GM23338 (cell line): ENCODE measurements around the gene PCSK6. TPM values are rescaled to one million over a fixed set of nuclear protein-coding genes. Genes with fewer than 3 reads are reported as not detected.

ENCODE experiments used
- ATAC-seq: fragments of 200-7000 bp; cut with Tn5 transposase; 3 replicates; pipeline ENCODE4 v1.9.1; 2020
- DNase-seq: peaks from one replicate; pipeline ENCODE4 v3.0.0-alpha.2; 2015; ENCODE audit warnings: low spot score
- H2AFZ ChIP-seq: fragments of 200-600 bp; sonication (generic); 2 replicates; pipeline ENCODE4 v1.8.0; 2016; ENCODE audit warnings: antibody characterized with exemption, mild to moderate bottlenecking, moderate library complexity
- H3F3A ChIP-seq: fragments of 200-600 bp; sonication (generic); replicated peaks from 2 replicates; pipeline ENCODE4 v1.8.0; 2017; ENCODE audit warnings: antibody characterized with exemption, mixed run types, low read depth
- H3K27ac ChIP-seq: fragments of 200-600 bp; sonication (generic); 2 replicates; pipeline ENCODE4 v1.6.1; 2016; ENCODE audit warnings: low read depth
- H3K27me3 ChIP-seq: fragments of 200-600 bp; sonication (generic); 2 replicates; pipeline ENCODE4 v1.8.0; 2016; ENCODE audit warnings: mild to moderate bottlenecking, mixed run types, moderate library complexity; ENCODE audit not compliant: insufficient read depth
- H3K36me3 ChIP-seq: fragments of 200-600 bp; sonication (generic); 2 replicates; pipeline ENCODE4 v1.8.0; 2016; ENCODE audit warnings: mild to moderate bottlenecking; ENCODE audit not compliant: insufficient read depth
- H3K4me1 ChIP-seq: fragments of 200-600 bp; sonication (generic); 2 replicates; pipeline ENCODE4 v1.8.0; 2016; ENCODE audit warnings: mild to moderate bottlenecking, moderate library complexity; ENCODE audit not compliant: insufficient read depth
- H3K4me2 ChIP-seq: fragments of 200-600 bp; sonication (generic); 2 replicates; pipeline ENCODE4 v1.7.1; 2017; ENCODE audit warnings: mixed run types
- H3K4me3 ChIP-seq: fragments of 200-600 bp; sonication (generic); 2 replicates; pipeline ENCODE4 v1.6.1; 2016; ENCODE audit warnings: mixed run types
- H3K79me2 ChIP-seq: fragments of 200-600 bp; sonication (generic); replicated peaks from 2 replicates; pipeline ENCODE4 v1.8.0; 2017; ENCODE audit warnings: mild to moderate bottlenecking; ENCODE audit not compliant: insufficient read depth
- H3K9me2 ChIP-seq: fragments of 200-600 bp; sonication (generic); 2 replicates; pipeline ENCODE4 v1.8.0; 2017; ENCODE audit not compliant: insufficient read depth
- H4K20me1 ChIP-seq: fragments of 200-600 bp; sonication (generic); replicated peaks from 2 replicates; pipeline ENCODE4 v1.8.0; 2017; ENCODE audit warnings: mild to moderate bottlenecking; ENCODE audit not compliant: insufficient read depth
- H3K27ac Mint-ChIP-seq: 2 replicates; pipeline ENCODE4 v1.8.0; 2020; ENCODE audit warnings: inconsistent platforms, mild to moderate bottlenecking, moderate library complexity, mixed read lengths
- H3K27me3 Mint-ChIP-seq: 3 replicates; pipeline ENCODE4 v1.8.0; 2022; ENCODE audit warnings: low read depth, mild to moderate bottlenecking, moderate library complexity, mixed read lengths, inconsistent platforms; ENCODE audit not compliant: insufficient read depth, poor library complexity
- H3K36me3 Mint-ChIP-seq: 3 replicates; pipeline ENCODE4 v1.8.0; 2021; ENCODE audit warnings: low read depth, mild to moderate bottlenecking, inconsistent platforms, moderate library complexity, mixed read lengths
- H3K4me1 Mint-ChIP-seq: 3 replicates; pipeline ENCODE4 v1.8.0; 2020; ENCODE audit warnings: mild to moderate bottlenecking, inconsistent platforms, mixed read lengths
- H3K4me3 Mint-ChIP-seq: 3 replicates; pipeline ENCODE4 v1.8.0; 2021; ENCODE audit warnings: moderate library complexity, mild to moderate bottlenecking, inconsistent platforms, mixed read lengths
- H3K9me3 Mint-ChIP-seq: 3 replicates; pipeline ENCODE4 v1.8.0; 2020; ENCODE audit warnings: moderate library complexity, mild to moderate bottlenecking, inconsistent platforms, mixed read lengths
- CREB1 ChIP-seq: fragments of 250-450 bp; sonication (Bioruptor Pico); IDR thresholded peaks from 2 replicates; pipeline ENCODE4 v1.5.0; 2020; ENCODE audit warnings: low read depth, mild to moderate bottlenecking, moderate library complexity
- CTCF ChIP-seq, 2 experiments: fragments of 200-600 bp in 1 of 2; sonication (generic) in 1 of 2; conservative IDR thresholded peaks; 2 replicates each; pipeline versions ENCODE4 v1.5.1 to v1.6.1; 2016 to 2017; ENCODE audit warnings: antibody characterized with exemption in 2 of 2, low read depth in 2 of 2, mild to moderate bottlenecking in 2 of 2, moderate library complexity in 1 of 2
- EZH2 ChIP-seq: fragments of 200-600 bp; sonication (generic); IDR thresholded peaks from one replicate; pipeline ENCODE4 v1.8.0; 2017; ENCODE audit warnings: antibody characterized with exemption, mild to moderate bottlenecking, low read depth; ENCODE audit not compliant: unreplicated experiment
- EZH2phosphoT487 ChIP-seq: fragments of 200-600 bp; sonication (generic); IDR thresholded peaks from one replicate; pipeline ENCODE4 v1.8.1; 2018; ENCODE audit warnings: antibody characterized with exemption; ENCODE audit not compliant: unreplicated experiment
- JUNB ChIP-seq: IDR thresholded peaks from one replicate; pipeline ENCODE4 v1.6.1; 2016; ENCODE audit warnings: antibody characterized with exemption; ENCODE audit not compliant: unreplicated experiment
- NANOG ChIP-seq: IDR thresholded peaks from 2 replicates; pipeline ENCODE4 v1.6.1; 2016; ENCODE audit warnings: antibody characterized with exemption, borderline replicate concordance
- ZNF114 ChIP-seq: fragments of 250-450 bp; sonication (Bioruptor Pico); IDR thresholded peaks from 2 replicates; pipeline ENCODE4 v1.5.0; 2020; ENCODE audit warnings: mild to moderate bottlenecking, moderate library complexity
- ZNF331 ChIP-seq: fragments of 250-450 bp; sonication (Bioruptor Pico); IDR thresholded peaks from 2 replicates; pipeline ENCODE4 v1.5.0; 2020; ENCODE audit warnings: low read depth, mild to moderate bottlenecking, moderate library complexity
- ZNF462 ChIP-seq: fragments of 250-450 bp; sonication (Bioruptor Pico); IDR thresholded peaks from 2 replicates; pipeline ENCODE4 v1.5.0; 2020; ENCODE audit warnings: mild to moderate bottlenecking, moderate library complexity
- polyA plus RNA-seq: library from polyadenylated mRNA; unstranded; fragments of >200 nt; fragmentation: Nextera tagmentation; extraction: Ambion mirVana; gene quantifications from 2 replicates; pipeline ENCODE4 v1.2.1, GENCODE V29; 2016
- total RNA-seq: library from RNA; depleted of rRNA; stranded (reverse); fragments of >200 nt; shearing (Covaris generic); gene quantifications from 2 replicates; pipeline ENCODE4 v1.2.3, GENCODE V29; 2014

Gene PCSK6
- total and polyA plus RNA-seq, 2 experiments from 2014 or later = 1.7 to 6.7 TPM

- Histone ChIP-seq H3K27me3 (no peaks in the 10 kb centered on the region), H3K4me3 (no peak overlapping the region), H3K9me2 (no peaks in the 10 kb centered on the region), H3K36me3 (no peaks in the 10 kb centered on the region), H3K4me1 (no peaks in the 10 kb centered on the region; the same call in 1 of the 2 replicates), H3F3A (no peaks in the 10 kb centered on the region), H3K27ac (no peak overlapping the region), H2AFZ (no peak overlapping the region), H3K4me2 (no peak overlapping the region), H4K20me1 (no peaks in the 10 kb centered on the region), H3K79me2 (no peaks in the 10 kb centered on the region)
- H3K27ac Mint-ChIP-seq = no peak overlapping the region
- DNase-seq (no peak), ATAC-seq (no peak; the same call in 2 of the 3 replicates)
- no peak overlapping the region for H3K4me3 Mint-ChIP-seq
- H3K36me3 Mint-ChIP-seq = no peaks in the 10 kb centered on the region
- H3K27me3 Mint-ChIP-seq = peaks cover 6% of the 10 kb centered on the region
- TF ChIP-seq ZNF462 (CRISPR knock-in tag) (no peak), CREB1 (no peak), NANOG (no peak), JUNB (no peak), ZNF331 (CRISPR knock-in tag) (no peak), EZH2 (no peak), CTCF (conservative IDR thresholded peaks at IDR 0.05; ENCODE audit: low read depth in 2 of 2) (no peak), ZNF114 (CRISPR knock-in tag) (no peak), EZH2phosphoT487 (no peak)
- H3K4me1 Mint-ChIP-seq = peaks cover 25% of the 10 kb centered on the region
- no peaks in the 10 kb centered on the region; the same call in 2 of the 3 replicates for H3K9me3 Mint-ChIP-seq
Measured at GRCh38 chr15:101441696-101442095, 47.8 kb downstream of the PCSK6 start.
